ENCODE data around the gene HIVEP1.
"Not testable (repeated sequence)": the region's sequence is repeated elsewhere in the genome, so short reads cannot be mapped to it uniquely, and the experiment has no call there.

The HIVEP1 gene

DNA sequence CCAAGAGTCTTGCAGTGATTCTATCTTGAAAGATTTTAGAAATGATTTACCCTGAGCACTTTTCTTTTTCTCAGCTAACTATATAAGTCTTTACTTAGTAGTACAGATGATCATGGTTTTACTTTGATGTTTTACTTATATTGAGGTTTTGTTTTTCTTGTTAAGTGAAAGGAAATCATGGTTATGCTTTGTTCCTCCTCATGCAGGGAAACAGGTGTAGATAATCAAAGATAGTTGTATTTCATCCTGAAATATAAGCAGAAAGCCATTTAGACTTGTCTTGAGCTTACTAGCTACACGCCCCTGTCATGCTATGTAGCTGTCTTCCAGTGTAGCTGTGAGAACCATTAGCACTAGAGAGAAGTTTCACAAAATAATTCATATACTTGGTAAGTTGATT lies 113.9 kb downstream of the HIVEP1 start:
- DNase-seq = no peak

DNA sequence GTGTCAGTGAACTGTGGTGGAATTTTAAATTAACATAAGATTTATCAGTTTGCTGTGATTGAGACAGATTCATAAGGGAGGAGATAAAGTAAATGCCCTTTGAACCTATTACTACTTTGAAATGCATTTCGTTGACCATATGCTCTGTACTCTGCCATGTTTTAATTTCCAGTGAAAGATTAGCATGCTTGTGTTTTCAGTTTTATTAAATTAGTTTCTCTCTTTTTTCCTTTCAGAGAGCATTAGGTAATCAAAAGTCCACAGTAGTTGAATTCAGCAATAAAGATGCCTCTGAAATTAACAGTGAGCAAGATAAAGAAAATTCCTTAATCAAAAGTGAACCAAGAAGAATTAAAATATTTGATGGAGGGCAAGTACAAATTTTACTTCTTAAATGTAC lies 117.4 kb downstream of the HIVEP1 start:
- no peak for DNase-seq

DNA sequence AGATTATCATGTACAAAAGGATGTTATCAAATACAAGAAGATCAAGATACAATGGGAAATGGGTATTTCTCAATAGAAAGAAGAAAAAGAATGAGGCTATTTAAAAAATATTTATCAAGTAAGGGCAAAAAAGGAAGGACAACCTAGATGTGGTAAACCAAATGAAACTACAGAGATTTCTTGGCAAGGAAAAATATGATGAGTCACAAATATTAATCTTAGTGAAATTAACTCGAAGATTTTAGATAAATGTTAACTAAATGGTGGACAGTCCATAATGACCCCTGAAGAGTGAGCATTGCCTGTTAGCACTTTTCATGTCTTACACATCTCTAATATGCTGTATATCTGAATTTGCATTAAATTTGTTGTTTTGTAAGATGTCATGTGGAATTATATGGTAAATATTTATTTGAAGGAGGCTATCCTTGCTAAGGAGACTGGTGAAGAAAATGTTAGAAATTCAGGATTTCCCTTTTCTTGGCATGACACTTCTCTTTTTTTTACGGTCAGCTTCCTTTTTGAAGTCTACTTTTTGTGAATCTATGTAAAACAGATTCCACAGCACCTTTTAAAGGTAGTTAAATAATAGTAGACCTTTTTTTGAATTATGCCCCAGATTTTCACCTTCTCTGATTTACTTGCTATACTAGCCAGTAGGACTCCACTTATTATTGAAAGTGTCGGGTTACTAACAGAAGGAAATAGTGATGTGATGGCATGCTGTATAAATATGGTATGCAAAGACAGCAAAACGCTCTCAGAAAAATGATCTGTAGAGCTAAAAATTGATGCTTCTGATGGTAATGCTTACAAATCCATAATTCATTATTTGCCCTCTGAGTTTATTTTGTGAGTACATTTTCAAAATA lies 120.5 kb downstream of the HIVEP1 start:
- DNase-seq = no peak

DNA sequence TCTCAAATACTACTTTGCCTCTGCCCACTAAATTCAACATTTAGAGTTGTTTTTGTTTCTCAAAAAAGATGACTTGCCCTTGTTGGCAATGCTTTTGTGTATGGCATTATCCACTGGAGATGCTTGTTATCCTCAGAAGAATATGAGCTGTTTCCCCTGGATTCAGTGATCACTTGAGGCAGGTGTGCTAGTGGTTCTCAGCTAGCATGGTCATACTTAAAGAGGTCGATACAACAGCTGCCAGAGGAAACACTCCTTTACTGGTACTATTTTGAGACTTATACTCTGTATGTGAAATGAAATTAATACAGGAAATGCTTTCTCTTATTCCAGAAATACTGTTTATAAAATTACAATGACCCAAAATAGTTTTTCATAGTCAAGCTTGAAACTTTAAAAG lies 122.5 kb downstream of the HIVEP1 start:
- no peak for DNase-seq

DNA sequence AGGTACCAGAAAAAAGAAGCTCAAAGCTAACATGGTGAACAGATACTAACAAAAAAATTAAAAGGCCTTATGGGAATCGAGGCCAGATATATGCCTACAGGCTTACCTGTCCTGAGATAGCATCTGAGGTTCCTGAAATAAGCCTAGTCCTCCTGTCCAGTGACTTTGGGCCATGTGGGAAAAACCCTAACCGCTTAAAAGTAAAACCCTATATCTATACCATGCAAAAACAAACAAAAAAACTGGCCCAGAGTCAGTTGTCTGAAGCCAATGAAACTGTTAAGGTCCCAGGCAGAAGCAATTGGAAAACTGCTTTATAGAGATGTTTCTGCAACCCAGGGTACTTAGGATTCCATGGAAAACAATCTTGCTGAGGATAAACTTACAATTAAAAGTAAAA lies 122.9 kb downstream of the HIVEP1 start:
- DNase-seq = no peak

DNA sequence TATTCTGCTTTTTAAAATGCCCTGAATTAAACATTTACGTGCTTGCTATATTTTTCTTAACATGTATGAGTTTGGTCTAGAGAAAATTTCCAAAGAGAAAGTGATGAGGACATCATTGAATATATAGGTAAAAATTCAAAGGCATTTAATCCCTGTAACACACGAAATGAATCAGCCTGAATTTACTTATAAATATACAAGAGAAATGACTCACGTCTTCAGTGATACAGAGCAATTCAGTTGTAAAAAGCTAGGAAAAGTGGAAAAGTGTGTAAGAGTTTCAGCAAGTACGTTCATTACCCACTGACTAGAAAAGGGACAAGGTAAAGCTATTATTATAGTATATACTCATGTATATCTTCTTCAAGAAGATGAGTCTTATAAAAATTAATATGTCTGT lies 124.8 kb downstream of the HIVEP1 start:
- no peak for DNase-seq

DNA sequence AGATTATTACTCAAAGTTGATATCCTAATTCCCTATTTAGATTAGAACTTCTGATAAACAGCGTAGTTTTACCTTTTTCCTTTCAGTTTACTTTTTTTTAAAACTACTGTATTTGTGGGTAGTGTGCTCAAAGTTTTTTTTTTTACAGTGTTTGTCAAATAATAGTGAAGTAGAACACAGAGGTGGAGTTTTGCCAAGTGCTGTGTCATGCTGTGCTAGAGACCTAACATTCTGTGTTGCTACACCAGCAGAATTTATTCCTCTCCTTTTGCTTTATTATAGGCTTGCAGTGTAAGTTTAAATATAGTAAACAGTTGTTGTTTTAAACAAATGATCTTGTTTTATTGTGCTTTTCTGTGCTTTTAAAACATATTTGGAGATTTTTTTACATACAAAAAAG lies 125.4 kb downstream of the HIVEP1 start:
- no peak for DNase-seq

DNA sequence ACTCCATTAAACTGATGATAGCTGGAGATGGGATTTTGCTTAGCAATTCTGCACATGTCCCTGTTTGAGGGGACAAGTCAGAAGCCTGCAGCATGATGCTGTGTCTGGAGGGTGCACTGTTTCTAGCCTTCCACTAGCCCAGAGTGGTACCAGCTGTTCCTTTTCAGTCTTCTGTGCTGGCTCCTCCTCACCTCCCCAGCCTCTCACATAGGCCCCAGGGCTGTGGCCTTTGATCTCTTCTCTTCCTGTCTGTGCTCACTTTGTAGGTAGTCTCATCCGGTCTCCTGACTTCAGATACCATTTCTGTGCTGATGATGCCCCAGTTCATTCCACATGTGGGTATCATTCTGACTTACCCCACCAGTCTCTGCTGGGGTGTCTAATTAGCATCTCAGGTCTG lies 126.3 kb downstream of the HIVEP1 start:
- DNase-seq = no peak

DNA sequence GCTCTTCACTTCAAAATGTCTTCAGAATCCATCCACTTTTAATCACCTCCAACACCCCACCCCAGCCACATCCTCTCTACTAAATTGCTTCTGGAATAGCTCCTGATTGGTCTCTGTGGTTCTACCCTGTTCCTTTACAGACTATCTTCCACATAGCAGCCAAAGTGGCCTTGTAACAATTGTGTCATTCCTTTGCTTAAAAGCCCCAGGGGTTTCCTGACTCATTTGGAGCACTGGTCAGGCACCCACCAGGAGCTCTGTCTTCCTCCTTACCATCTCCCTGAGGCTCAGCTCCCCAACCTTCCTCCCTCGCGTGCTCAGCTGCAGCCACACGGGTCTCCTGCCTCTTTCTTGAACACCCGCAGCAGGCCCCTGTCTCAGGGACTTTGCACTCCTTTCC lies 126.8 kb downstream of the HIVEP1 start:
- DNase-seq = no peak

DNA sequence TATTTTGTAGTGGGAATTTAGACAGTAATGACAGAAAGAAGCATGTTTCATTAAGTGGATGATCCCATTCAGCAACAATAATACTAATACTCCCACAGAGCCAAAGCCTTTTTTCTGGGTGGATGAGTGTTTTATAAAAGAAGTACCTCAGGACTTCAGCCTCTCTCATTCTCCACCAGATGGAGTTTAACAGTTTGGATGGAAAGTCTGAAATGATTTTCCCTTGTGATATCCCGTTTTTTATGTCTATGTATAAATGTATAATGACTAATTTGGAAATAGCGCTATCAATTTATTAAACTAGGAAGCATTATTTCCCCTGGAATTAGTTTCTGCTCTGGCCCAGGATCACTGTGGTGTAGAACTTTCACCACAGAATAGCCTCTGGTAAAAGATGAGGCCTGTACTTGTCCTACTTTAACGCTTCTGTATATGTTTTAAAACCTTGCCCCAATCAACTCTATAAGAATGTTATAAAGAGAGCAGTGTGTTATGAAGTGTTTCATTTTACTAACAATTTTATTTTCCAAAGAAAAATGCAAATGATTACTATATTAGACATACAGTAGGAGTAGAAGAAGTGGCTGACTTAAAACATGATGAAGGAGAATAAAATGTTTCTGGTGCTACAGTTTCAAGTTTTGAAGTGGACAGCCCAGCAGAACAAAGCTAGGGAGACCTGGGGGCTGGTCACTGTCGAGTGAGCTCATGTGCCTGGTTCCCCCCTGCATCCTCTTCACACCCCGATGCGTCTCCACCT lies 135.6 kb downstream of the HIVEP1 start:
- no peak for DNase-seq

DNA sequence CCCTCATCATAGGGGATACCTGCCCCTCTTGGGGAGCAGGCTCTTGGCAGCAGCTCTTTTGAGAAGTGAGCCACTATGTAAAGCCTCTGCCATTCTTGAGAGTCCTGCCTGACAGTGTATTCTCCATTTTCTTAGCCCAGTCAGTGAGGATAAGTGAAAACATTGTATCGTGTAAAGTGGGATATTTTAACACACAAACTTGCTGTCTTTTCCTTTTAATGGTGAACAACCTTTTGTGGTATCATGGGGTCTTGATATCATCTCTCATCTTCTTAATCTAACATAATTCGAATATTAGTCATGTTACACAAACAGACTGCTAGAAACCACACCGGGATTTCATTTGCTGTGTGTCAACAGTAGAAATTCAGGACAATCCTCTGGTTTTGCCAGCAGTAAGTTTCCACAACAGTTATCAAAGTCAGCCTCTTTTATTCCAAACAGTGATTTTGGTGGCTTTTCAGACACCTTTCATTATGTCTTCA lies 136.2 kb downstream of the HIVEP1 start:
- DNase-seq = no peak

DNA sequence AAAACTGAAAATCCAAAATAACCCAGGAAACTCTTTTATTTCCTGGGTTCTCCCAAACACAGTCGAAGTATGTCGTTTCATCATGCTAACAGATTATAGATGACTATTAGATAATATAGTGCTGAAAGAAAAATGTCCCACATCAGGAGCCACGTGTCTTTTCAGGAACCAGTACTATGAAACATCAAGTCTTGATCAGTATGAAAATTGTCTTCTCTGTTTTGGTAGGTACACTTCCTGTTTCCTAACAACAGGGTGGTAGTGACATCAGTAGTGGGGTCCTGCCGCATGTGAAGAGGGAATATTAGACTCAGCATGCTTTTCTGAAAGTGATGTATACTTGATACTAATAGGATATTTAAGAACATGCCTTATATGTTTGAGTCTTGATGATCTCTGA lies 136.7 kb downstream of the HIVEP1 start:
- no peak for DNase-seq

DNA sequence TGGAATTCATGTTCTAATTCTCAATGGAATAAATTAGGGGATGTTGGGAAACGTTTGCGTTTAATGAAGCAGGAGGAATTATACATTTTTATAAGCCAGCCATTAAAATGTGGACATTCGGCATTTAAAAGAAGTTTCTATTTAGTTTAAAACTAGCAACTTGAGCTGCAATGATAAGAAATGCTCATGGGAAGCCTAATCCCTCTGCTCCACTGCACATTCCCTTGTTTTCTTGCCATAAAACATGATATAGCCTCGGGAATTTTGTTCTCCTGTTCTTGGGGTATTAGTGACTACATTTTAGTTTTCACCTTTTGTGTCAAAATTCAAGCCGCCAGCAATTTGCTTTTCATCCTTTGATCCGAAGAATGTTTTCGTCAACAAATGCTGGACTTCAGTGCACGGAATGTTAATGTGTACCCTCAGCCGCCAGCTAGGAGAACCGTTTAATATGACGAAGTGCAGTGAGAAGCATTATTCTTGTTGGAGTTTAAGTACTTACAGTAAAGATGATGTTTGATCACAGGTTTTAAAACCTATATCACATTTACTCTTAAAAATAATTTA lies 137.9 kb downstream of the HIVEP1 start:
- DNase-seq = no peak

DNA sequence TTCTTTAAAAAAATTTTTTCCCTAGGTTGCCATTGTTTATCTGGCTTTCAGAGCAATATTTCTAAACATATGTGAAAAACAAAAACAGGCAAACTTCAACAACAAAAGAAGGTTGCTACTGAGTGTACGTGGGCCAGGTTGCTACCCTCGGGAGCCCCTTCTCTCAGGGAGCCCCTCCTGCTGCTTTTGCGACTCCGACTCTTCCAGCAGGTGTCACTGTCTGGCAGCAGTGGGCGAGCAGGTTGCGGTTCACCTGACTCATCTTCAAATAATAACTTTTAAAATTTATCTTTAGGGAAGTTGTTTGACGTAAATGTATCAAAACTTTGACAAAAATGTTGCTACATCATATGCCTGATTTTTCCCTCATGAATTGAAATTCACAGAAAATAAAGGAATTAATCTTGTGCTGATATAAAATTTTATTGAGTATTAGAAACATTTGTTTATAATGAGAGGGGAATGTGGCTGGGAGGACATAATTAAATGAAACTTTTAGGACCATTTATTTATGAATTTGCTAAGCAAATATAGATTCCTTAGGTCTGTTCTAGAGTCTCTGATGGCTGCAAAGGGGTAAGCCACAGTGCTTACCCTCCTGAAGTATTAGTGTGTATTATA lies 138.8 kb downstream of the HIVEP1 start:
- DNase-seq = peak; percentile 11

DNA sequence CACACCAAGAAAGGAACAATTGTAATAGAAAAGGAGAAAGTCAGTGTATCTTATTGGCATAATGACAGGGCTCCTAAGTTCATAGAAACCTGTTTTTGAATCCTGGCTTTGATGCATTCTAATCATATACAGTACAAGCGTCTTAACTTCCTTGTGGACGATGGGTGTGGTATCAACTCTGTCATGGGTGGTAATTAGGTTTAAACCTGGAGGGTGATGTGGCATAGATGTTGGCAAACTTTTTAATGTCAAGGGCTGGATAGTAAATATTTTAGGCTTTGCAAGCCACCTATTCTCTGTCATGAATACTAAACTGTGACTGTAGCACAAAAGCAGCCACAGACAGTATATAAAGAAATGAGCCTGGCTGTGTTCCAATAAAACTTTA lies 139.3 kb downstream of the HIVEP1 start:
- DNase-seq = no peak

DNA sequence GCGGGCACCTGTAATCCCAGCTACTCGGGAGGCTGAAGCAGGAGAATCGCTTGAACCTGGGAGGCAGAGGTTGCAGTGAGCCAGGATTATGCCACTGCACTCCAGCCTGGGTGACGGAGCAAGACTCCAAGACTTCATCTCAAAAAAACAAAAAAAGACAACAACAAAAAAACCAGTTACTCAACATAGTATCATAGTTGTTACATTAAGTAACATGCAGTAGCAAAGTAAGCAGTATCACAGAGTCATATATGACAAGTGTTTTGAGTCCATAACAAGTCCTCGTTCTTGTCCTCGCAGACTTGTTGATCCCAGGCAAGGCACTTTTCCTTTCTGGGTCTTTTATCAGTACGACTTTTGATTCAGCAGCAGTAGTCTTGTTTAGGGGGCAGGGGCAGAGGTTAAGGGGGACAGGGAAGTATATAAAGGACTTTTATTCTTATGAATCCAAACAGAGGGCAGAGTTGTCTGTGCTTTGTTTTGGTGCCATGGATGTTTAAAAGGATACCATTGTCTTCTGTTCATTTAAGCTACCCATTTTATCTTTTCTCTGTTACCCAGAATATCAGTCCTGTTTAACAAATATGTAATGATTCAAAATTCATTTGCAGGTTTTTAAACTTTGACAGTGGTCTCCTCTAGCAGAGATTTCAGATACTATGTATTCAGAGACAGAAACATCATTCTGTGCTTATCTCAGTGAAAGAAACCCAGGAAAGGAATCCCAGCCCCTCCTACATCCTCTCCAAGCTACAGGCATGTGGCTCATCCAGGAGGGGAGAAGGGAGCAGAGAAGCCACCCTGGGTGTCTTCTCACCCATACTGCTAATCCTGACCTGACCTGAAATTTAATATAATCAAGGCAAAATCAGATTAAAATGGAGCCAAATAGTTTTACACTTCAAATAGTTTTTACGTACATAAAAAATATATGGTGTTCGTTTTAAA lies 140.2 kb downstream of the HIVEP1 start:
- DNase-seq = no peak

DNA sequence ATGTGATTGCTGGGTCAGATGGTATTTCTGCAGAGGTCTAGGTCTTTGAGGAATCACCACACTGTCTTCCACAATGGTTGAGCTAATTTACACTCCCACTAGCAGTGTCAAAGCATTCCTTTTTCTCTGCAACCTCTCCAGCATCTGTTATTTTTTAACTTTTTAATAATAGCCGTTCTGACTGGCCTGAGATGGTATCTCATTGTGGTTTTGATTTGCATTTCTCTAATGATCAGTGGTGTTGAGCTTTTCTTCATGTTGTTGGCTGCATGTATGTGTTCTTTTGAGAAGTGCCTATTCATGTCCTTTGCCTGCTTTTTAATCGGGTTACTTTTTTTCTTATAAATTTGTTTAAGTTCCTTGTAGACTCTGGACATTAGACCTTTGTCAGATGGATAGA lies 143.7 kb downstream of the HIVEP1 start:
- DNase-seq = not testable (repeated sequence)

DNA sequence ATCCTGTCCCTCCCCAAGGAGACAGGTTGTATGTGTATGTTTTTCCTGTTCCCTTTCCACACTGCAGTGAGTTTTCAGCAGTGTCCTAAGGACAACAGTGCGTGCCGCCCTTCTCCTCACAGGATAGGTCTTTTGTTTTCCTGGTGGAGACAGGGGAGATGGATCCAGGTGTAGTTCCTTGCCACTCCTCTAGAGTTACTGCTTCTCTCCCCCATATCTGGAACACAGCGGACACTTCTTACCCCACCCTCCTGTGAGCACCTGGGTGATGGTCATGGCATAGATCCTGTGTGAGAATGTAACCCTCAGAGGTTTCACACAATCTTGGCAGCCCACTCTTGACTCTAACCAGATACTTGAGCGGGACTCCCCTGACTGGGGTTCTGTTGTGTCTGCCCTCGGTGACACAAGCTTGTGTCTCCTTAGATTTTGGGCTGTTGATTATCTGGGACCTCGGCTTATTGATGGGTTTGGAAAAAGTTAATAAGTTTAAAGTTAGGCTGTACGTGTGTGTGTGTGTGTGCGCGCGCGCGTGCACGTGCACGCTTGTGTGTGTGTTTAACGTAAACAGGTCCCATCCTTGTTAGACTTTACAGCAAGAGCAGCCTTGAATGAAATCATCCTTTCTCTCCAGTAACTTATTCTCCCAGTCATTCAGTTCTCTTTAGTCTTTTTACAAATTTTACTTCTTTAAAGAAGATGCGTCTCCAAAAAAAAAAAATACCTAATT lies 146.7 kb downstream of the HIVEP1 start:
- no peak for DNase-seq

DNA sequence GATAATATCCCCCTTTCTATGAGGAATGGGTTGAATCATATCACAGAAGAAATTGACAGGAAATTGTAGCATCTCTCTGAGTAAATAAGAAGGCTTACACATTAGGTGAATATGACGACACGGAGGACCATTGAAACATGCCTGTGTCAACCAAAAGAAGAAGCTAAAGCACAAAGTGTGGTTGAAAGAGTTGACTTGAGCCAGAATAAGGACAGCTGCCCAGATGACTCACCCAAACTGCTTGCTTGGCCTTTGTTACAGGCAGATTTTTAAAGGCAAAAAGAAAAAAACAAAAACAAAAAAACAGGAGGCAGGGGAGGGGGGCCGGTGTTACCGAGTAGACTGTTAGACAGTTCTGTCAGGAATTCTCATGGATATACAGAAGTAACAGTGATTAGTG lies 148.2 kb downstream of the HIVEP1 start:
- DNase-seq = no peak

DNA sequence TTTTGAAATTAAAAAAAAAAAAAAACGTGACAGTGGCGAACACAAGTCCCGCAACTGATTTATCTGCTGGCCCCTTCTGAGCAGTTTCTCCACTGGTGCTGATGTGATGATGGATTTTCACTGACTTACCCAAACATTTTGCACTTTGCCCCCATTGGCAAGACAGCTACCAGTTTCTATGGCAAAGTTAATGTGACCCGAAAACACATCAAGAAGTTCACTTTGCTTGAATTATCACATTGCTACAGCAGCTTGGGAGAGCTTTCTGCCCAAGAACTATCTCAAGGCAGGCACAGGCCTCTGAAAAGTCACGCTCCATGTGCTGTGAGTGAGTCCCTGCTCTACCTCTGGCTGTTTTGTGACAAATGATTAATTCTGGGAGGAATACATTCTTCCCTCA lies 150.1 kb downstream of the HIVEP1 start:
- DNase-seq = no peak

DNA sequence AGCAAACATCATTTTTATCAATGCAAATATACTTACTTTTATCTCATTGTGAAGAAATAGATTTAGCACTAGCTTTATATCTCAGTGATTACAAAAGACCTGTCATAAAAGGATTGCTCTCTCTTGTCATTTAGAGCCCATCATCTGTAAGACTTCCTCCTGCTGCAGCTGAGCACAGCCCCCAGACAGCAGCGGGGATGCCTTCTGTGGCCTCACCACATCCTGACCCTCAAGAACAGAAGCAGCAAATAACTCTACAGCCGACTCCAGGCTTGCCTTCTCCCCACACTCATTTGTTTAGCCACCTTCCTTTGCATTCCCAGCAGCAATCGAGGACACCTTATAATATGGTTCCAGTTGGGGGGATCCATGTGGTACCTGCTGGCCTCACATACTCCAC lies 151.0 kb downstream of the HIVEP1 start:
- DNase-seq = no peak

All from NCI-H1436 (cell line).